Heart right ventricle (tissue), 16 donors: Measurements from ENCODE around the gene PLXNC1. TPM values are rescaled to one million over a fixed set of nuclear protein-coding genes. Genes with fewer than 3 reads are reported as not detected.
A peak's percentile ranks its signal among the peaks of the same experiment; 100 is the strongest.

ENCODE experiments used
- ATAC-seq, 8 donors: fragments of 200-7000 bp; cut with Tn5 transposase; one replicate each; pipeline ENCODE4 v1.9.1; 2020; ENCODE audit warnings: mild to moderate bottlenecking in 8 of 8, moderate library complexity in 8 of 8, moderate number of reproducible peaks in 1 of 8
- DNase-seq, 2 donors: peaks; one replicate each; pipeline ENCODE4 v3.0.0-alpha.2; 2020
- H3K27ac ChIP-seq, 10 donors: fragments of 200-600 bp; sonication (generic) in 2 of 10; one replicate each; pipeline versions ENCODE4 v1.5.0 to v1.8.0; 2020 to 2022; ENCODE audit warnings: mild to moderate bottlenecking in 3 of 10
- H3K27me3 ChIP-seq, 7 donors: fragments of 200-600 bp; one replicate each; pipeline ENCODE4 v1.8.0; 2021 to 2022; ENCODE audit warnings: mild to moderate bottlenecking in 2 of 7
- H3K36me3 ChIP-seq, 9 donors: fragments of 200-600 bp; sonication (generic) in 1 of 9; one replicate each; pipeline versions ENCODE4 v1.5.0 to v1.8.0; 2020 to 2022; ENCODE audit warnings: mild to moderate bottlenecking in 2 of 9
- H3K4me1 ChIP-seq, 9 donors: fragments of 200-600 bp; sonication (generic) in 1 of 9; one replicate each; pipeline versions ENCODE4 v1.5.0 to v1.8.0; 2020 to 2022; ENCODE audit warnings: mild to moderate bottlenecking in 4 of 9
- H3K4me3 ChIP-seq, 10 donors: fragments of 200-600 bp; sonication (generic) in 2 of 10; one replicate each; pipeline versions ENCODE4 v1.5.0 to v1.8.0; 2020 to 2022; ENCODE audit warnings: mild to moderate bottlenecking in 7 of 10, moderate library complexity in 2 of 10
- H3K9me3 ChIP-seq, 11 donors: fragments of 200-600 bp in 10 of 11; sonication (generic) in 2 of 11; one replicate each; pipeline versions ENCODE4 v1.5.0 to v1.8.0; 2013 to 2022; ENCODE audit warnings: mild to moderate bottlenecking in 2 of 11, control low read depth in 1 of 11, moderate library complexity in 1 of 11
- WGBS, 2 donors: extraction: QIAGEN DNeasy Blood & Tissue Kit; methylation state at CpG; one replicate each; pipeline ENCODE4 v1.1.7; 2013; ENCODE audit warnings: inconsistent platforms in 1 of 2; 5-methylcytosine and 5-hydroxymethylcytosine counted together
- intact Hi-C, 10 donors: fragments of 100-400 bp; cut with DNase I; formaldehyde crosslinking; loops; one replicate each; pipeline versions ENCODE4 v1.11.1 to v1.14.2; 2022
- polyA plus RNA-seq, 2 donors: library from polyadenylated mRNA; stranded (reverse); fragments of 200-250 nt; gene quantifications; one replicate each; pipeline ENCODE4 v1.2.3, GENCODE V29; 2013
- total RNA-seq, 10 donors: library from RNA; stranded (reverse); fragmentation: NEBNext Ultra II Directional in 3 of 10; extraction: Animal tissue kit (Norgen Biotek cat#: 25700) in 3 of 10; gene quantifications; one replicate each; pipeline versions ENCODE4 v1.2.1 to v1.2.4, GENCODE V29; 2021 to 2023
- TF ChIP-seq, protein P1 (sequence below), 9 donors: fragments of 200-600 bp; sonication (generic) in 2 of 9; IDR thresholded peaks; one replicate each; pipeline versions ENCODE4 v1.5.0 to v1.8.0; 2021 to 2022; ENCODE audit warnings: antibody characterized with exemption in 9 of 9, mild to moderate bottlenecking in 5 of 9, moderate library complexity in 1 of 9
- donor health status: Arrhythmogenic right ventricular cardiomyopathy.
- donor health status: ischemic (EF 13 %, LVEDD 7.1; RV severe dilation, severe dysfunction).
- donor health status: healthy with polysubstance abuse.
- donor health status: DM: no; HTN: yes; CAD: no.
- donor health status: DM: no; HTN: no; CAD: no.
- donor health status: ischemic (EF 25% LVEDD 6.9; RV normal size, moderate dysfunction).
- donor health status: ischemic (EF 25% LVEDD 5.7; RV mildly dilated, moderate dysfunction).
- donor health status: healthy.
- donor health status: DM: yes; HTN: yes; CAD: no.
- donor health status: Ischemic cardiomyopathy.
- donor health status: ischemic (EF 35%, LVEDD 5.7; RV mildly dilated, moderate dysfunction).
- donor health status: nonischemic (EF 11% LVEDD 7.7; RV severe dilation, severe dysfunction).
- donor health status: DM: yes; HTN: yes; CAD: no.
- donor health status: PGD.
- donor health status: ischemic (EF 29% LVEDD 5.4; RV normal size, mild dysfunction).
- donor health status: nonischemic (EF 23%, LVEDD 6.1; RV moderate dilation, normal function).

PLXNC1 gene
- total and polyA plus RNA-seq, 12 donors = 0.72 to 8.5 (median 2.7) TPM

DNA sequence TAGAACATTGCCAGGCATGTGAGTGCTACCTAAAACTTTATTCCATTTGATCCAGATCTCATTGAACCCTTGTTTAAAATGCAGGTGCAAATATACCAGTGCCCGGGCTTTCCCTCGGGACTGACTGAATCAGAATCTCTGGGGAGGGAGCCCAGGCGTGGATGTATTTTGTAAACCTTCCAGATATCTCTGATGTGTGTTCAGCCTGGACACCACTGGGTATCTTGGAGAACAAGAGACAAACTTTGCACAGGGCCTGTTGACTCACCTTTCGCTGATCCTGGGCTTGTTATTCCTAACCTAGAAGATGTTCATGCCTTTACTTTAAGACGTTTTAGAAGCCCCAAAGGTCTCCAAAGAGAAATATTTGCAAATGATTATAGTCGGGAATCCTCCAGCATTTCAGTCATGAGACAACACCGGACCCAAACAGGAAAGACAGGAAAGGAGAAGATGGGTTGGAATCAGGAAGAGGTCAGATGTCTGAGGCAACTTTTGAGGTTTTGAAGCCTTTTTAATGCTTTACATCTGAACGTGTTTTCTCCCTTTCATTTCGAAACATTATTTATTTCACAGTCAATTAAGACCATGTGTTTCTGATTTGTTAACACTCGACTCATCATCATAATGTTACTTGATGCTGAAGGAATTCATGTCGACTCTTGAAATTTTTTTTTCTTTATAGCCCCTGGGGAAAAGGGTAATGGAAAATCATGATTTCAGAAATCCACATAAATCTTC is 118.6 kb downstream of the PLXNC1 start:
- 64 to 71% methylated on average over 11 of the region's 11 CpGs for WGBS, 2 donors
- no peak overlapping the region for H3K4me3 ChIP-seq
- TF ChIP-seq, protein P1, sequence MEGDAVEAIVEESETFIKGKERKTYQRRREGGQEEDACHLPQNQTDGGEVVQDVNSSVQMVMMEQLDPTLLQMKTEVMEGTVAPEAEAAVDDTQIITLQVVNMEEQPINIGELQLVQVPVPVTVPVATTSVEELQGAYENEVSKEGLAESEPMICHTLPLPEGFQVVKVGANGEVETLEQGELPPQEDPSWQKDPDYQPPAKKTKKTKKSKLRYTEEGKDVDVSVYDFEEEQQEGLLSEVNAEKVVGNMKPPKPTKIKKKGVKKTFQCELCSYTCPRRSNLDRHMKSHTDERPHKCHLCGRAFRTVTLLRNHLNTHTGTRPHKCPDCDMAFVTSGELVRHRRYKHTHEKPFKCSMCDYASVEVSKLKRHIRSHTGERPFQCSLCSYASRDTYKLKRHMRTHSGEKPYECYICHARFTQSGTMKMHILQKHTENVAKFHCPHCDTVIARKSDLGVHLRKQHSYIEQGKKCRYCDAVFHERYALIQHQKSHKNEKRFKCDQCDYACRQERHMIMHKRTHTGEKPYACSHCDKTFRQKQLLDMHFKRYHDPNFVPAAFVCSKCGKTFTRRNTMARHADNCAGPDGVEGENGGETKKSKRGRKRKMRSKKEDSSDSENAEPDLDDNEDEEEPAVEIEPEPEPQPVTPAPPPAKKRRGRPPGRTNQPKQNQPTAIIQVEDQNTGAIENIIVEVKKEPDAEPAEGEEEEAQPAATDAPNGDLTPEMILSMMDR (IDR thresholded peaks at IDR 0.05) = no peak
- no peak for DNase-seq
- H3K4me1 ChIP-seq = peaks cover 0 to 64% (median 29%) of the 10 kb centered on the region in 9 donors
- peak overlapping the region in 8 of 10 donors; percentile 30 to 92 (median 52) for H3K27ac ChIP-seq
- intact Hi-C loops = loop anchor here in 1 of 10 donors (10.0 kb wide), 1 partner anchor 122 kb away; the partner anchor contains the start of gene PLXNC1
- H3K27me3 ChIP-seq = no peaks in the 10 kb centered on the region
- ATAC-seq = peak in 1 of 8 donors; percentile 5
- peaks cover 0 to 11% (median 0%) of the 10 kb centered on the region in 9 donors for H3K36me3 ChIP-seq
- no peaks in the 10 kb centered on the region for H3K9me3 ChIP-seq

DNA sequence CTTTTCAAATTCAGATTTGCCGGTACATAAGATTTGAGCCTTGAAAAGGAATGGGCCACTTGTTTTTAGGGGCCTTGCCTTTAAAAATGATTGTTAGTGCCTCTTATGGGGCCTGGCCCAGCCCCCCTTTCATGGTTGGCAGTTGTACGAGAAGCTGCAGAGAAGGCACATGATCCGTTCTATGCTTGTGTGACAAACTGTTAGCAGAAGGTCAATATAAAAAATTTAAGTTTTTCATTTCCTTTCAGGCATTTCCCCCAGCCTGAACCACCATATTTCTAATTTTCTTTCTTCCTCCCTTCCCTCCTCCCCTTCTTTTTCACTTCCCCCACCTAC is 119.1 kb downstream of the PLXNC1 start:
- ATAC-seq (peak in 1 of 8 donors; percentile 20), DNase-seq (no peak)
- H3K27me3 ChIP-seq = no peaks in the 10 kb centered on the region
- intact Hi-C loops = loop anchor here in 1 of 10 donors (10.0 kb wide), 1 partner anchor 123 kb away; the partner anchor contains the start of gene PLXNC1
- peak overlapping the region in 7 of 10 donors; percentile 42 to 92 (median 56) for H3K27ac ChIP-seq
- WGBS, 2 donors = 57 to 58% methylated on average over 3 of the region's 3 CpGs
- H3K4me1 ChIP-seq = peaks cover 0 to 58% (median 24%) of the 10 kb centered on the region in 9 donors
- H3K4me3 ChIP-seq = no peak overlapping the region
- peaks cover 0 to 11% (median 0%) of the 10 kb centered on the region in 9 donors for H3K36me3 ChIP-seq
- TF ChIP-seq, protein P1 (IDR thresholded peaks at IDR 0.05) = no peak
- H3K9me3 ChIP-seq = no peaks in the 10 kb centered on the region

DNA sequence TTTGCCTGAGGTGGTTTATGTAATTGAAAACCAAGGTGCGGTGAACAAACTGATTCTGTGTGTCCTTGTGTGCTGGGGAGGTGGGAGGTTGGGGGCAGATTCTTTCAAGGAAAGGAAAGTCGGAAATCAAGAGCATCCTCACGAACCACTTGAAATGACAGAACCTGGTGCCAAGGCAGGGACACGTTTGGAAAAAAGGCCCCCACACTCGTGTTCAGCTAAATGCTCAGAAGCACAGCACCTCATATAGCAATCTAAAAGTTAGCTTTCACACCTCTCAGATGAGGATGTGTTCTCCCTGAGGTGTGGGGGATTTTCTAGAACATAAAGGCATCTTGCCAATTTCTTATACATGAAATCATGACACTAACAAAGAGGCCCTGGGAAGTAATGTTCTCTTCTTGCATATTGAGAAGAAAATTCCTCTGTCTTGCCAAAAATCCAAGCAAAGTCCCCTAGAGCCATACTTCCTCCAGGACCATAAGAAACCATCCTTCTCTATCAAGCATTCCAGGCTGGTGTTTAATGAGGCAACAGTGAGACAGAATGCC is 119.6 kb downstream of the PLXNC1 start:
- peaks cover 0 to 11% (median 0%) of the 10 kb centered on the region in 9 donors for H3K36me3 ChIP-seq
- no peak for ATAC-seq
- peaks cover 0 to 54% (median 19%) of the 10 kb centered on the region in 9 donors for H3K4me1 ChIP-seq
- intact Hi-C loops = loop anchor here in 1 of 10 donors (10.0 kb wide), 1 partner anchor 123 kb away; the partner anchor contains the start of gene PLXNC1
- H3K27me3 ChIP-seq = no peaks in the 10 kb centered on the region
- H3K27ac ChIP-seq = peak overlapping the region in 7 of 10 donors; percentile 42 to 92 (median 56)
- TF ChIP-seq, protein P1 (IDR thresholded peaks at IDR 0.05) = no peak
- no peaks in the 10 kb centered on the region for H3K9me3 ChIP-seq
- WGBS, 2 donors = 84 to 86% methylated on average over 5 of the region's 5 CpGs
- H3K4me3 ChIP-seq = no peak overlapping the region
- no peak for DNase-seq

DNA sequence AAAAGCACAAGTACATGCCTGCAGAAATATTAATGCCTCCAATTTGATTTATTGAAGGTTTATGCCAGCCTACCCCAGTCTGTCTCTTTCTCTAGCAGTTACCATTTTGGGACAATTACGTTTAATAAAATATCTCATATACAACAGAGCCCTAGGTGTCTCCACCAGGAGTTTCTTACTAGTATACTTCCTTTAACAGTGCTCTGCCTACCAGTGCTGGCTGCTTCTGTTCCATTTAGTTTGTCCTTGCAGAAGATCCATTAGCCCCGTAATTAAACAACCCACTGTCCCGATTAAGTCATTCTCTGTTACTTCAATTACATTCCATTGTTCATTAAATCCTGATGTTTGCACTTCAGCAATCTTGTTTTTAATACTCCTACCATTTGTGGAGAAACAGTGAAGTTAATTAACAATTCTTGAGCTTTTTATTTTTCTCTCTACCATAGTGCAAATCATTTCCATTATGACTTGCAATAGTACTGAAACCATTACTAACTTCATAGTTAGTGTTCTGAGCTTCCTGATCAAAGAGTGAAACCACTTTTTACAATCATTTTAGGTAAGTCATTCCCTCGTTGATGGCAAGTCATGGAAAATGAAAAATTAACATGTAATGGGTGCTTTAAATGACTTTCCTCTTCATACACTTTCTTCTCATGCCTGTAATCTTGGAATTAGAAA is 121.1 kb downstream of the PLXNC1 start:
- WGBS, 2 donors = 91 to 92% methylated on average over 4 of the region's 4 CpGs
- Histone ChIP-seq H3K27me3 (no peaks in the 10 kb centered on the region), H3K4me3 (no peak overlapping the region), H3K27ac (no peak overlapping the region), H3K9me3 (no peaks in the 10 kb centered on the region), H3K4me1 (peaks cover 0 to 39% (median 13%) of the 10 kb centered on the region in 9 donors), H3K36me3 (peaks cover 0 to 15% (median 0%) of the 10 kb centered on the region in 9 donors)
- DNase-seq = no peak
- no peak for ATAC-seq
- TF ChIP-seq, protein P1 (IDR thresholded peaks at IDR 0.05) = no peak
- intact Hi-C loops = loop anchor here in 1 of 10 donors (10.0 kb wide), 1 partner anchor 125 kb away; the partner anchor contains the start of gene PLXNC1
